ENCODE data around the gene CYTH2.

The CYTH2 gene, protein sequence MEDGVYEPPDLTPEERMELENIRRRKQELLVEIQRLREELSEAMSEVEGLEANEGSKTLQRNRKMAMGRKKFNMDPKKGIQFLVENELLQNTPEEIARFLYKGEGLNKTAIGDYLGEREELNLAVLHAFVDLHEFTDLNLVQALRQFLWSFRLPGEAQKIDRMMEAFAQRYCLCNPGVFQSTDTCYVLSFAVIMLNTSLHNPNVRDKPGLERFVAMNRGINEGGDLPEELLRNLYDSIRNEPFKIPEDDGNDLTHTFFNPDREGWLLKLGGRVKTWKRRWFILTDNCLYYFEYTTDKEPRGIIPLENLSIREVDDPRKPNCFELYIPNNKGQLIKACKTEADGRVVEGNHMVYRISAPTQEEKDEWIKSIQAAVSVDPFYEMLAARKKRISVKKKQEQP

DNA sequence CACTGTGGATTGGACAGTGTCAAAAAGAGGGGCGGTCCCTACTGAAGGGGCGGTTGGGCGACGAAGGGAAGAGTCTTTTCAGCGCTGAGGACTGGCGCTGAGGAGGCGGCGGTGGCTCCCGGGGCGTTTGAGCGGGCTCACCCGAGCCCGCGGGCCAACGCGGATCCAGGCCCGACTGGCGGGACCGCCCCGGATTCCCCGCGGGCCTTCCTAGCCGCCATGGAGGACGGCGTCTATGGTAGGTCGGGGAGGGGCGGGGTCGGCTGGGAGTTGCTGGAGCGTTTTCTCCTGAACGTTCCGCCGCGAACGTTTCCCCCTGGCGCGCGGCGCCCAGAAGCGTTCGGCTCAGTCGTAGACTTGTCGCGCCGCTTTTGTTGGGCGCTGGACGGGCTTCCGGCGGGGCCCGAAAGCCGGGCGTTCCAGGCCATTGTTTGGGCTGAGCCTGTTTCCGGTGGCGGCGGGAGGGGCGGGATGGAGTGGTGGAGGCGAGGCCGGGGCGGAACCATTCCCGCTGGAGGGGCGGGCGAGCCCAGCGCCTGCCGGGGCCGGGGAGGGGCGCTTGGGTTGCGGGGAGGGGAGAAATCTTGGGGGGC is at the start of gene CYTH2:
TSS of gene CYTH2 (plus strand) at position 81 of the 593 bp plus-strand sequence. CDS start at position 220, 139 bp downstream.
- DNase-seq (ENCODE audit: low read depth), result no peak

DNA sequence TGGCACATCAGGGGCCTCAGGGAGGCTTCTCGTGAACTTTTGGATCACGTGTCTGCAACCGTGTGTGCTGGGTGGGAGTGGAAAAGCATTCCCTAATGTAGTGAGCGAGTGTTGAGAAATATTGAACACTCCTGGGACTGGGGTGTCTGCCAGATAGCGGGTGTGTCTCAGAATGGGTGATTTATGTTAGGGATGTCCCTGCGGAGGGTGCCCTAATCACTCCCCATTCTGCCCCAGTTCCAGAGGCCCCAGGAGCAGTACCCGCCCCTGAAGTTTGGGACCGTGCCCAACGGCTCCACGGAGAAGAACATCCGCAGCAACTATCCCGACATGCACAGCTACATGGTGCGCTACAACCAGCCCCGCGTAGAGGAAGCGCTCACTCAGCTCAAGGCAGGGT is 47.6 kb upstream of the CYTH2 start:
- no peak for DNase-seq (ENCODE audit: low read depth)

DNA sequence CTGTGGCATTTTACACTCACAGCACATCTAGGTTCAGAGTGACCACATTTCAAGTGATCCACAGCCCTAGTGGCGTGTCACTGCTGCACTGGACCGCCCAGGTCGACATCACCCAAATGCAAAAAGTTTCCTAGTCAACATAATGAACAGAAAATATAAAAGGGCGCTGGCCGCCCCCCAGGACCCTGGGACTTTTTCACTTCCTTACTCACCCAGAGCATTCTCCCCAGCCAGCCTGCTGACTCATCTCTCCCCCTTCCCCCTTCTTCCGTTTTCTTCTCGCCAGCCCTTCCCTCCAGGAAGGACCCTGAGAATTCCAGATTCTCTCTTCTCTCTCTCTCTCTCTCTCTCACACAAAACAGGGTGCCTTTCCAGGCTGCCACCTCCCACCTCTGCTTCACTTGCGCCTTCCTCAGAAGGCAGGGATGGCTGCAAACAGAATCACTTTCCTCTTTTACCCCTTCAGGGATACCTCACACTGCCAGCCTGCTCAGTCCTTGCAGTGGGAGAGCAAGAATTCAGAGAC is 44.4 kb upstream of the CYTH2 start:
- DNase-seq (ENCODE audit: low read depth), result no peak

DNA sequence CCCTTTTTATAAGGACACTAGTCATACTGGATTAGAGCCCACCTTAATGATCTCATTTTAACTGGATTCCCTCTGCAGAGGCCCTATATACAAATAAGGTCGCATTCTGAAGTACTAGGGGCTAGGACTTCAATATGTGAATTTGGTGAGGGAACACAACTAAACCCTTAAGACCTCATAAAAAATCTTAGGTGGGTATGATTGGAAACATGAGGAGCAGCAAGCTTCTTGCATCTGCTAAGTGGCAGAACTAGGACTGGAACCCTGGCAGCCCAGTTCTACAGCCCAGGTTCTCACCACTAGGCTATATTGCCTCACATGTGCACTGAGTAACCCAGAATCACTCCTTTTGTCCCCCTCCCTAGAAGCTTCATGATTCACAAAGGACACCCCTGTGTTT is 40.5 kb upstream of the CYTH2 start:
- DNase-seq (ENCODE audit: low read depth), result no peak

DNA sequence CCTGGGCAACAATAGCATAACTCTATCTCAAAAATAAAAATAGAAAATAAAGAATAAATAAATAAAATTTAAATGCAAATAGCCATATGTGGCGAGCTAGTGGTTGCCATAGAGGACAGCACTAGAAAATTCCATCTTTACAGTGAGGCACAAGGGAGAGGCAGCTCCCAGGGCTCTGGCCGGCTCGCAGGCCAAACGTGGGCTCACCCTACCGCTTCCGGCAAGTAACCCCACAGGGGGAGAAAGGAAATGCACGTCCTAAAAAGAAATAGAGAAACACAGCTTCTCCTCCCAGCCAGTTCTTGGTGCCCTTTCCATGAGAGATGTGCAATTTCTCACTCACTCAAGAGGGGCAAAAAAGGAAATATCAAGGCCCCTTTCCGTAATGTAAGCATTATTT is 35.8 kb upstream of the CYTH2 start:
- DNase-seq (ENCODE audit: low read depth), result no peak

DNA sequence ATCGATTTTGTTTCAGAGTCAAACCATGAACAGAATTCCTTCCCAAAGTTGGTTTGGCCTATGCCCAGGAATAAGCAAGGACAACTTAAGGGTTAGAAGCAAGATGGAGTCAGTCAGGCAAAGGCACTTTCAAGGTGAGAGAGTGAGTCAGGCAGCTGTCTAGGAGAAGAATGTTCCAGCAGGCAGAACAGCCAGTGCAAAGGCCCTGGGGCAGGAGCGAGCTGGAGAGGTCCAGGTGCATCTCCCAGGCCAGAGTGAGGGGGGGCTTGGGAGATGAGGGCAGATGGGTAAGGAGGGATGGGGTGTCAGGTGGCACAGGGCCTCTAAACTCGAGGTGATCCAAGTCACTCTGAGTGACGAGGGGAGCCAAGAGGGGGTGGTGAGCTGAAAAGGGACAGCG is 32.6 kb upstream of the CYTH2 start:
- no peak for DNase-seq (ENCODE audit: low read depth)

DNA sequence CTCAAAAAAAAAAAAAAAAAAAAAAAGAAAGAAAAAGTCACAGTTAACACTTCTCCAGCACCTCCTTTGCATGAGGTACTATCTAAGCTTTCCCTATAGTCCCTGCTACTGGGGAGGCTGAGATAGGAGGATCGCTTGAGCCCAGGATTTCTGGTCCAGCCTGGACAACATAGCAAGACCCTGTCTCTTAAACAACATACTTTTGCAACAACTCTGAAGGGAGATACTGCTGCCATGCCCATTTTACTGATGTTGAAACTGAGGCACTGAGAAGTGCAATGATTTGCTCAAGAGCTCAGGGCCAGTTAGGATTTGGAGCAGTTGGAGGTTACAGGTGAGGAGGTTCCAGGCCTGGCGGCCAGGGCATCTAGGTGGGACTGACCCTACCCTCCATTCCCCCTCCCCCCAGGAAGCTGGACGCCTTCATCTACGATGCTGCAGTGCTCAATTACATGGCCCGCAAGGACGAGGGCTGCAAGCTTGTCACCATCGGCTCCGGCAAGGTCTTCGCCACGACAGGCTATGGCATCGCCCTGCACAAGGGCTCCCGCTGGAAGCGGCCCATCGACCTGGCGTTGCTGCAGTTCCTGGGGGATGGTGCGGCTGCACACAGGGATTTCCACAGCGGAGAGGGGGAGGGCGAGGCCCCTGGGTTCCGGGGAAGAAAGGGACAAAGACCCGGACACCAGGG is 27.7 kb upstream of the CYTH2 start:
- no peak for DNase-seq (ENCODE audit: low read depth)

DNA sequence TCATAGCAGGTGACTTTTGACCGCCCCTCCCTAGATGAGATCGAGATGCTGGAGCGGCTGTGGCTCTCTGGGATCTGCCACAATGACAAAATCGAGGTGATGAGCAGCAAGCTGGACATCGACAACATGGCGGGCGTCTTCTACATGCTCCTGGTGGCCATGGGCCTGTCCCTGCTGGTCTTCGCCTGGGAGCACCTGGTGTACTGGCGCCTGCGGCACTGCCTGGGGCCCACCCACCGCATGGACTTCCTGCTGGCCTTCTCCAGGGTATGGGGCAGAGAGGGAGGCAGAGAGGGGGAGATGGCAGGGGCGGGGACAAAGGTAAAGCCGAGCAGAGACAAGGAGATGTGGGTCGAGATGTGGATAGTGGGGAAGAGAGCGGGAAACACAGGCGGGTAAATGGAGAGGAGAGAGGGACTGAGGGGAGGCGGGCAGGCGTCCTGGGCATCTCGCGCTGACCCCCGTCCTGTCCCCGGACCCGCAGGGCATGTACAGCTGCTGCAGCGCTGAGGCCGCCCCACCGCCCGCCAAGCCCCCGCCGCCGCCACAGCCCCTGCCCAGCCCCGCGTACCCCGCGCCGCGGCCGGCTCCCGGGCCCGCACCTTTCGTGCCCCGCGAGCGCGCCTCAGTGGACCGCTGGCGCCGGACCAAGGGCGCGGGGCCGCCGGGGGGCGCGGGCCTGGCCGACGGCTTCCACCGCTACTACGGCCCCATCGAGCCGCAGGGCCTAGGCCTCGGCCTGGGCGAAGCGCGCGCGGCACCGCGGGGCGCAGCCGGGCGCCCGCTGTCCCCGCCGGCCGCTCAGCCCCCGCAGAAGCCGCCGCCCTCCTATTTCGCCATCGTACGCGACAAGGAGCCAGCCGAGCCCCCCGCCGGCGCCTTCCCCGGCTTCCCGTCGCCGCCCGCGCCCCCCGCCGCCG is 26.8 kb upstream of the CYTH2 start:
- DNase-seq (ENCODE audit: low read depth), result no peak

DNA sequence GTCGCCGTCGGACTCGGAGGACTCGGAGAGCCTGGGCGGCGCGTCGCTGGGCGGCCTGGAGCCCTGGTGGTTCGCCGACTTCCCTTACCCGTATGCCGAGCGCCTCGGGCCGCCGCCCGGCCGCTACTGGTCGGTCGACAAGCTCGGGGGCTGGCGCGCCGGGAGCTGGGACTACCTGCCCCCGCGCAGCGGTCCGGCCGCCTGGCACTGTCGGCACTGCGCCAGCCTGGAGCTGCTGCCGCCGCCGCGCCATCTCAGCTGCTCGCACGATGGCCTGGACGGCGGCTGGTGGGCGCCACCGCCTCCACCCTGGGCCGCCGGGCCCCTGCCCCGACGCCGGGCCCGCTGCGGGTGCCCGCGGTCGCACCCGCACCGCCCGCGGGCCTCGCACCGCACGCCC is 25.9 kb upstream of the CYTH2 start:
- no peak for DNase-seq (ENCODE audit: low read depth)

DNA sequence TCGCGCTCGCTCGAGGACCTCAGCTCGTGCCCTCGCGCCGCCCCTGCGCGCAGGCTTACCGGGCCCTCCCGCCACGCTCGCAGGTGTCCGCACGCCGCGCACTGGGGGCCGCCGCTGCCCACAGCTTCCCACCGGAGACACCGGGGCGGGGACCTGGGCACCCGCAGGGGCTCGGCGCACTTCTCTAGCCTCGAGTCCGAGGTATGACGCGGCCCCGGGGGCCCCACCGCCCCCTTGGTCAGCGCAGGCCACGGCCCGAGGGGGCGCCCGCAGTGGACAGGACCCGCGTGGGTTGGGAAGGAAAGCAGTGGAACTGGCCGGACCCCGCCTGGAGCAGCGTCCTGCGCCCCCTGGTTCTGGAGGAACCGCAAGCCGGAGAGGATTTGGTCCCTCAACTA is 25.4 kb upstream of the CYTH2 start:
- no peak for DNase-seq (ENCODE audit: low read depth)

DNA sequence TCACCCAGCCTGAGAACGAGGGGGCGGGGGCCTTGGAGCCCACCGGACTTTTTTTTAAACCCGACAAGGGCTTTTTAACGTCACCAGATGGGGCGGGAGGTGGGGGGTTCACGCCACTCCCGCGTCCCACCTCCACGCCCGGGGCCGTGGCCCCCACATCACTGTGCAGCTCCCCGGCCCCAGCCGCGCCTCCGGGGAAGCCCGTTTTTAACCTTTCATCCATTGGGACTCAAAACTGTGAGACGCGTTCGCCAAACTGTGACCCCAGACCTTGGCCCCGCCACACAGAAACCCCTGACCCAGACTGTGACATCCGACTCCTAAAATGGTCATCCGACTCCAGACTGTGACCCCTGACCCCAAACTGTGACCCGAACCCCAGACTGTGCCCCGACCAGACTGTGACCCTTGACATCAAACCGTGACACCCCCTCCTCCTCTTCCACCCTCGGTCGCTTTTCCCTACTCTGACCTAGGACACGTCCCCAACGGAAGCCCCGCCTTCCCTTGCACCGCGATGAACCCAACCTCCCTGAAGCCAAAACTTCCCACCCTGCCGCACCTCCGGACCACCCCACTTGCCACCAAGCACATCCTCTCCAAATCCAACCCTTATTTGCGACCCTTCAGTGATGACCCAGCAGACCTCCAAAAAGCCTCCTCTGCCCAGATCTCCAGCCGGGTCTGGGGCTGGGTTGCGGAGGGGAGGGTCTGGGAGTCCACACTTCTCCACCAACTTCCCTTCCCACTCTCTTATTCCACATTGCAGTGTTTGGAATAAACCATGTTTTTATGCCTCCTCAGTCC is 24.8 kb upstream of the CYTH2 start:
- DNase-seq (ENCODE audit: low read depth), result no peak

DNA sequence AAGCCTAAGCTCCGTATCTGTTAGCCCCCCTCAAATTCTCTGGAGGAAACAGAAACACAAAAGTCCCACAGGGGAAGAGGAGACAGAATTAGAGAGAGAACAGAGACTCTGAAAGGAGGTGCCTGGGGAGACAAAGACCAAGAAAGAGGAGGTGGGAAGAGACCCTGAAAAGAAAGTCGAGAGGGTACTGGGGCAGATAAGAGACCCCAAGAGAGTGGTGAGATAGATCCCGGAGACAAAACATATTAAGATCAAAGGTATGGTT is 24.3 kb upstream of the CYTH2 start:
- no peak for DNase-seq (ENCODE audit: low read depth)

DNA sequence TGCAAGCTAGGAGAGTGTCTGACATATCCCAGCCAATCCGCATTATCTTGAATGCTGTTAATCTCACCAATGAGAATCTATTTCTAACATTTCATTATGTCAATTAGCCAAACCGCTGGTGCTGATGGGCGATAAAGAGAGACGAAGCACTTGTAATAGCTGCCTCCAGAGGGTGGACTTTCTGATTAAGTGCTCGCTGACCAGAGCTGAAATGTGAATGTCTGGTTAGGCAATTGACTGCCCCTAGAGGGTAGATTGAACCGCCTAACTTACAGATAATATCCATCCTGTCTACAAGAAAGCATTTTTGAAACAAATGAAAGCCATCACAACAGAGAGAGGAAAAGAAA is 23.9 kb upstream of the CYTH2 start:
- DNase-seq (ENCODE audit: low read depth), result no peak

DNA sequence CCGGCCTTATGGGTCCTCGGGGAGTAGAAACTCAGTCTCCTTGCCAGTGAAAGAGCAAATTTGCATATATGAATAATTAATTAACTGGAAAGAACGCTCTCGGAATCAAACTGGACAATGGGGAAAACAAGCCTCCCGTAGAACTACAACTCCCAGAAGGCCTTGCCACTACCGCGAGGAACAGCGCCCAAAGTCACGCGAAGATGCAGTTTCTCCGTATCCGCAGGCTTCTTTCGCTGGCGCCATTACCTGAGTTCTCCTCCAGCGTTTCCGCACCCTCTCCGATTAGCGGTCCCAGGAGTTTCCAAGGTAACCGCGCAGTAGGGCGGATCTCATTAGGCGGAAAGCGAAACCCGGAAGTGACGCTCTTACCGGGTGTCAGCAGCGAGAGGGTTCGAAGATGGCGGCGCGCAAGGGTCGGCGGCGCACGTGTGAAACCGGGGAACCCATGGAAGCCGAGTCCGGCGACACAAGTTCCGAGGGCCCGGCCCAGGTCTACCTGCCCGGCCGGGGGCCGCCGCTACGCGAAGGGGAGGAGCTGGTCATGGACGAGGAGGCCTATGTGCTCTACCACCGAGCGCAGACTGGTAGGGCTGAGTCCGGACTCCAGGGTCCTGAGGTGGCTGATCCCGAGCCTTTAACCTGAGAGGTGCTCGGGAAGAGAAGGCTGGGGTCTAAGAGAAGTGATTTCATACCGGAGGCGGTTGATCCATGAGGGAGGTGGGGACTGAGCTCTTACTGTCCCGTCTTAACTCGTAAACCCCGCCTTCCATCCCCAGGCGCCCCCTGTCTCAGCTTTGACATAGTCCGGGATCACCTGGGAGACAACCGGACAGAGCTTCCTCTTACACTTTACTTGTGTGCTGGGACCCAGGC is 23.3 kb upstream of the CYTH2 start, which contains the start of gene GRWD1:
TSS of gene GRWD1 (plus strand) at position 378 of the 876 bp plus-strand sequence. CDS start at position 401, 23 bp downstream.
- peak; percentile 94 for DNase-seq (ENCODE audit: low read depth)

DNA sequence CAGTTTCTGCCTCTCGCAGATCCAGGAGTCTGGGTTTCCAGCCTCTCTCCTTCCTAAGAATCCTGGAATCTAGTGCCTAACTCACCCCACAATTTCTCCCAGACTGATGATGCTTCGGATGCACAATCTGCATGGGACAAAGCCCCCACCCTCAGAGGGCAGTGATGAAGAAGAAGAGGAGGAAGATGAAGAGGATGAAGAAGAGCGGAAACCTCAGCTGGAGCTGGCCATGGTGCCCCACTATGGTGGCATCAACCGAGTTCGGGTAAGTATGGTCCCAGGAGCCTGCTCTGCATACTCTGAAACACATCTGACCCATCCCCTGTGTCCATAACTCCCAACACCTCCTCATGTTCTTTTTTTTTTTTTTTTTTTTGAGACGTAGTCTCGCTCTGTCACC is 22.6 kb upstream of the CYTH2 start:
- DNase-seq (ENCODE audit: low read depth), result no peak

DNA sequence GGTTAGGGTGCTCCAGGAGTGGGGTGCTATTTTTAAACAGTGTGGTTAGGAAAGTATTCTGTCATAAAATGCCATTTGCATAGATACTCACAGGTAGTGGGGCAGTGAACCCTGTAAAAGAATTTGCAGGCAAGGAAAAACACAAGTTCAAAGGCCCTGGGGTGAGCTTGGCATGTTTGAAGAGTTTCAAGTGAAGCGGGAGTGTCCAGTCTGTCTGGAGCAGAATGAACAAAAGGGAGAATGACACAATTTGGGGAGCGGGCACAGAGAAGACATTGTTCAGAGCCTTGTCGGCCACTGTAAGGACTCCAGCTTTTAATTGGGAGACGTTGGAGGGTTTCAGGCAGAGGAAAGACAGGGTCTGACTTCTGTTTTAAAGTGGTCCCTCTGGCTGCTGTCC is 20.6 kb upstream of the CYTH2 start:
- no peak for DNase-seq (ENCODE audit: low read depth)

DNA sequence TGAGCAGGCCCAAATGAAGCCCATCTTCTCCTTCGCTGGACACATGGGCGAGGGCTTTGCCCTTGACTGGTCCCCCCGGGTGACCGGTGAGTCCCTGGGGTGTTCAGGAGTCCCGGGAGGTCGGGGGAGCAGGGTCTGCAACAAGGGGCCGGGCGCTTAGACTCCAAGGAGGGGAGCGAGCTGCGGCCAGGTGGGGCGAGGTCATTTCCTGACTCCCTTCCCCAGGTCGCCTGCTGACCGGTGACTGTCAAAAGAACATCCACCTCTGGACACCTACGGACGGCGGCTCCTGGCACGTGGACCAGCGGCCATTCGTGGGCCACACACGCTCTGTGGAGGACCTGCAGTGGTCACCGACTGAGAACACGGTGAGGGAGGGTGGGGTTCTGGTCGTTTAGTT is 18.7 kb upstream of the CYTH2 start:
- no peak for DNase-seq (ENCODE audit: low read depth)

DNA sequence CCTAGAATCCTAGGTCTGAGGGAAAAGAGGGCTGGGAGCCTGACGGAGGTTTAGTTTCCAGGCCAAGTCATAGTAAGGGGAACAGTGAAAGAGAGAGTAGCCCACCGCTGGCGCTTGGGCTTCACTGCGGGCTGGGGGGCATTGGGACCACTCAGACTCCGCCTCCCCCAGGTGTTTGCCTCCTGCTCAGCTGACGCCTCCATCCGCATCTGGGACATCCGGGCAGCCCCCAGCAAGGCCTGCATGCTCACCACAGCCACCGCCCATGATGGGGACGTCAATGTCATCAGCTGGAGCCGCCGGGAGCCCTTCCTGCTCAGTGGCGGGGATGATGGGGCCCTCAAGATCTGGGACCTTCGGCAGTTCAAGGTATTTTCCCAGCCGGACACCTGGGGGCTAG is 18.3 kb upstream of the CYTH2 start:
- no peak for DNase-seq (ENCODE audit: low read depth)

DNA sequence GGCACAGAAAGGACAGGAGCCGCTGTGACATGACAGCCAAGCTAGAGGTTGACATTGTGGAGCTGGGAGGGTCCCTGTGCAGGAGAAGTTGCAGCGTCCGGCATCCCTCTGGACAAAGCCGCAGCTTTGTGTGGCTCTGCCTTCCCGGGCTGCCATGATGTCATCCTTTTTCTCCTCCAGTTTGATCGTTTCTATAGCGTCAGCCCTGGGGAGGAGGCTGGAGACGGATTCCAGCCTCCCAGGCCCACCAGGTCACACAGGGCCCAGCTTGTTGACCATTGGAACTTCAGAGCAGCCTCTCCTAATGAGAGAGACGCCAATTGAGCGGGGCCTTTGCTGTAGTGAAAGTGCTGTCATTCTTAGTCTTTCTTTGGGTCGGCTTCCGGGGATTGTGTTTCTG is 17.5 kb upstream of the CYTH2 start:
- no peak for DNase-seq (ENCODE audit: low read depth)
